HG03558 (cell line): ENCODE results near the gene ART1.

Experiments
- ATAC-seq: cut with Tn5 transposase; IDR thresholded peaks from one replicate; pipeline ENCODE4 v1.9.1; 2021; ENCODE audit warnings: moderate number of reproducible peaks; ENCODE audit not compliant: unreplicated experiment; ENCODE audit errors: extremely low read depth

The ART1 gene

GRCh38 chr11:3662856-3663255, 17.9 kb downstream of the ART1 start:
- no peak for ATAC-seq

- no peak for ATAC-seq
Measured at GRCh38 chr11:3664032-3664630, 19.2 kb downstream of the ART1 start.

DNA sequence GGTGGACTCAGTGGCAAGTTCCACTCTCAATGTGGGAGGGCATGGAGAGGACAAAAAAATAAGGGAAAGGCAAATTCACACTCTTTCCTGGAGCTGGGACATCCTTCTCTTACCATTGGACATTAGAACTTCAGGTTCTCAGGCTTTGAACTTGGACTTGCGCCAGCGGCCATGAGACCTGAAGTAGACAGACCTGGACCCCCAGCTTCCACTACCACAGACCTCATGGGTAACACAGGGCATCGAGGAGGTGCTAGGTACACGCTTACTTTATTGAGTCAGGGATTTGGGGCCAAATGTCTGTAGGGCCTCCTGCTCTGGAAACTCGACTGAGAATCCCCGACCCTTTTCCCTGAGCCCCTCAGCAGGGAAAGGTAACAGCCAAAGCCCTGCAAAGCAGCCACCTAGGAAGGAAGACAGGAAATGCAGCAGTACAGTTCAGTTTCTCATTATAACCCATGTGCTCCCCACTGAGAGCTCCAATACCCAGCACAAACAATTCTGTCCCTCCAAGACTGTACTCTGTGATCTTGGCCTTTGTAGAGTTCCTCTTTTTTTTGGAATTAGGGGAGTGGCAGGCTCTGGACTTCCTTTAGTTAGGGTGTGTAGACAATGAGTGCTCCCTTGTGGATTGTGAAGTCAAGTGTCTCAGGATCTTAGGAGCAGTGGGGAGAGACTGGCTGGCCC, 20.6 kb downstream of the ART1 start:
- no peak for ATAC-seq

GRCh38 chr11:3666023-3666530, 21.1 kb downstream of the ART1 start:
- no peak for ATAC-seq

DNA sequence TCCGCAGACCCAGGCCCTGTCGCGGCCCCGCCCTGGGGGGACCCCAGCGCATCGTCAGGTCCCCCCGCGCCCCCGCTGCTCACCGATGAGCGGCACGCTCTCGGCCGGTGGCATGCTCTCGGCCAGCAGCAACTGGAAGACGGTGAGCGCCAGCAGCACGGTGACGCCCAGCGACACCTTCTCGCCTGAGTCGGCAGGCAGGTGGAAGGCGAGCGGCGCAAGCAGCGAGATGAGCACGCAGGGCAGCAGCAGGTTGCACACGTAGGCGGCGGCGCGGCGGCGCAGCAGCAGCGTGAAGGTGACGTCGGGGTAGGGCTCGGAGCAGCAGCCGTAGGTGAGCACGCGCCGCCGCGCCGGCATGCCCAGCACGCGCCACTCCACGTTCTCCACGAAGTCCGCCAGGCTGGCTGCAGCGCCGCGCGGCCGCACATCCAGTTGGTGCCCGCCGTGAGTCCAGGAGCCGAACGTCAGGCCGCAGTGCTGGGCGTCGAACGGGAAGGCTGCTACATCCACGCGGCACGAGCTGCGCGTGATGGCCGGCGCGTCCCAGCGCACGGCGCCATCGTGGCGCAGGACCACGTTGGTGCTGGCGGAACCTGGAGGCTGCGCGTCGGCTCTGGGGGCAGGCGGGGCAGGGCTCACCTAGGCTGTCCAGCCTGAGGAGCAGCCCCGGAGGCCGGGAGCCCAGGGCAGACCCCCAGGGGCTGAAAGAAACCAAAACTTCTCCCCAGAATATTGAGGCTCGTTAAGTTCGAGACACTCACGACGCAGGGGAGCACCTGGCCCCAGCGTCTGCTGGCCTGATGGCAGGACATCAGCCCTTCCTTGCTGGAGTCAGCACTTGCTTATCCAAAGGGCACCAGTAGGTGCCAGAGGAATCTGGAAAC, 22.5 kb downstream of the ART1 start:
- ATAC-seq, result no peak

DNA sequence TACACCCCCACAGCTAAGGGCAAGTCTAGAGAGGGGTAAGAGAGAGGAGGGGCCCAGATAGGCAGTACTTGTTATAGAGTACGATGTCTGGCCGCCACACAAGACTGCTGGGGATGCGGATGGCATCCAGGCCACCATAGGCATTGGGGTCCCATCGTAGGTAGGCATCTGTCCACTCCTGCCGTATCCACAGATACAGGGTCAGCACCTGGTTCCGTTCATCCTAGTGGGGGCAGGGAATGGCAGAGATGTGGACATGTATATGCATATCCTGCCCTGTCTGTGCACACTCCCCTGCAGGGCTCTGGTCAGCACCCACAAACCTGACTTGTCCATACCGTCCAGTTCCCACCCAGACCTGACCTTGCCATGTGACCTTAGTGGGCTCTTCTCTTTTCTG, 24.2 kb downstream of the ART1 start:
- no peak for ATAC-seq

DNA sequence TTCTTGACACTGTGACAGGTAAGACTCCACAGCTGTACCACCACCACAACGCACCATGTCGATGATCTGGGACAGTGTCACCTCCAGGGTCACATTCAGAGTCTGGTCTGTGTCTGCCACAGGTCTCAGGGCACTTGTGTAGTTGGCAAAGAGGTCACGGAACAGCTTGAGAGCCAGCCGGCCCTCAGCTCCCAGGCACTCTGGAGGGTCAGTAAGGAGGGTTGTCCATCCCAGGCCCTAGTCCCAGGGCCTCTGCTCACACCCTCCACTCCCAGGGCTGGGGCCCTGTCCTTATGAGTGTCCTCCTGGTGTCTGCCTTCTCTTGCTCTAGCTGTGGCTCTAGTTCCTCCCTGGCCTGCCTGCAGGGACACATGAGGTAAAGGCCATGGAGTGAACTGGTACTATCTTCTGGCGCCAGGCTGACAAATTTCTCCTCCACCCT, 24.8 kb downstream of the ART1 start:
- ATAC-seq, result no peak

DNA sequence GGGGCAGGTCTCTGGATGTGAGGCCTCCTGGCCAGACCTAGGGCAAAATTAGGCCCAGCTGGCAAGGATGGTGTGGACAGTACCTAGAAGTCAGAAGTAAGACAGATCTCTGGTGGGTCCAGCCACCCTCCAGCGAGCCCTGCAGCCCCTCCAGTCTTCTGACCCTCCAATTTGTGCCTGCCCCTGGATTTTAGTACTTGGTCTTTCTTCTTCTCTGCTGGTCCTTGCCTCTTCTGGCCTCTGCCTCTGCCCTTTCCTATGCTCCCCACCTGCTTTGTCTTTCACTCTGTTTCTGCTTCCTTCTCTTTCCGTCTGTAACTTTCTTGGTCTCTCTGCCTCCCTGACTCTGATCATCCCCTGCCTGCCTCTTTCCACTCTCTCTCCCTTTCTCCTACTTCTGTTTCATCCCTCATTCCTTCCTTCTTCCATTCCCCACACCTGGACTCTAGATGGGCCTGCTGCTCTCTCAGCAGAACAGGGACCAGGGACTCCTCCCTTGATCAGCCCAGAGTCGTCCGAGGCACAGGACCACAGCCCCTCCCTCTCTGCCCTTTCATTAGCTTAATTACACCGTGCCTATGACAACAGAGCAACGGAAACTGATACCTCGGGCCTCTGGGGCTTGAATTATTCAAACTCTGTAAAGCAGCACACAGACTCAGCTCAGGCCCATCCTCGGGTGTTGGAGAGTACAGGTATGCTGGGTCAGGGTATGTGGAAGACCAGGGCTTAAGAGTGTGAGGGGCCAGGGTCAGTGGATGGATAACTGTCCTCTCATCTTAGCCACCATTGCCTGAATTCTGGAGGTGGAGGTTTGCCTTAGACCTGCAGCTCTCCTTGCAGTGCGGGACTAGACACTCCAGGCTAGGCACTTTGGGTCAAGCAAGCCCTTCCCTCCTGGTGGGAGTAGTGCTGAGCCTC, 26.7 kb downstream of the ART1 start, which contains the start of gene CHRNA10:
Gene CHRNA10, minus strand, starts transcription at position 51 of the 921 bp plus-strand sequence. CDS start 72 bp downstream, outside the sequence.
- ATAC-seq, result no peak

DNA sequence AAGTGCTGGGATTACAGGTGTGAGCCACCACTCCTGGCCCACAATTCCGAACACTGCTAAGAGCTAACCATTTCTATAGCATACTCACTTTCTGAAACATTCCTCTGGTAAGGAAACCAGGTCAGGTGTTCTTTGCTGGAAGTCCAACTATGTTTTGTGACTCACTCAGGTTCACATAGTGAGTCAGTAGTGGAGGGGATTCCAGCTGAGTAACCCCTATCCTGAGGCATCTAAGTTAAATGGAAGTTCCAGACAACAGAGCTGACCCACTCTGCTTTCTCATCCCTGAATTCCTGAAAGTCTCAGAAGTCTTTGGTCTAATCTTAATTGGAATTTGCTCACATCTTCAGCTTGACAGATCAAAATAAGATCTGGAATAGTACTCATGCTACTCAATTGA, 29.3 kb downstream of the ART1 start:
- no peak for ATAC-seq

GRCh38 chr11:3675971-3676370, 31.0 kb downstream of the ART1 start:
- ATAC-seq, result no peak

DNA sequence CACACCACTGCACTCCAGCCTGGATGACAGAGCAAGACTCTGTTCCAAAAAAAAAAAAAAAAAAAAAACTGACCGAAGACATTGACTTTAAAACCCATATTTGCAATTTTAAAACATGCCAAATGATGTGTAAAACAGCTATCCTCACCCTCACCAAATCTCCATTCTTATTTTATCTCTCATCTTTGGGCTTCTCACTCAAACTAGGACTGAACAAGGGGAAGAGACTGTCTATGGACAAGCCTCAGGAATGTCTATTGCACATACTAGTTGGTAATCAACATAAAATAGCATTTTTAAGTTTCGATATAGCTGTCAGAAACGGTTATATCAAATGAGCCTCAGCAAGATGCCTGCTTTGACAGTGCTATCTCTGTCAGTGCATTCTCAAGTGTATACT, 34.1 kb downstream of the ART1 start:
- no peak for ATAC-seq

DNA sequence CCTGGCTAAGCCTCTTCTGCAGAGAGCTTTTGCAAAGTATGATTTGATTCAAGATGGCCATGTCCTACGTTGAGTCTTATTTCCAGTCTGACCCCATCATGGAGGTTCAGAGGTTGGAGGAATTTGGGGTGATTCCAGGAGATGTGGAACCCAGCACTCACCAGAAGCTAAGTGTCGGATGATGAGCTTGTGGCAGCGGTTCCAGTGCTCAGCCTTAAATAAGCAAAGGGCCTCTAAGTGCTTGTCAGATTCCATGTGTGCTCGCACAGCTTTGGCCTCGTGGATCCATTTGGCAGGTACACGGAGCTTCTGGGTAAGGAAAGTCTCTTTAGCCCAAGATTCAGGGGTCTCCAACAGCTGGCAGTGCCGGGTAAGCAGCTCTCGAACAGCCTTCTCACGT, 38.1 kb downstream of the ART1 start:
- no peak for ATAC-seq

- ATAC-seq, result no peak
Measured at GRCh38 chr11:3684129-3684818, 39.3 kb downstream of the ART1 start.

DNA sequence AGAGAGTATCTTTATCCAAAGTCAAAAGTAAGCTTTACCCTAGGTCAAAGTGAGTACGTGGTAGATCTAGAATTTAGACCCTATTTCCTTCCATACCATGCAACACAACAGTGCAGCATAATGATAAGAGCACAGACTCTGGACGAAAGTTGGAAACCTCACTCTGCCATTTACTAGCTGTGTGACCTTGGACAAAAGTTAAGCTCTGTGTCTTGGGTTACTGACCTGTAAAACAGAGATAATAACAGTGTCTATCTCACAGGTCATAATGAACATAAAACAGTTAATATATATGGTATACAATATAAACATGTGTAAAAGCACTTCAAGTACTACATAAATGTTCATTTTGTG, 39.9 kb downstream of the ART1 start:
- ATAC-seq, result no peak

DNA sequence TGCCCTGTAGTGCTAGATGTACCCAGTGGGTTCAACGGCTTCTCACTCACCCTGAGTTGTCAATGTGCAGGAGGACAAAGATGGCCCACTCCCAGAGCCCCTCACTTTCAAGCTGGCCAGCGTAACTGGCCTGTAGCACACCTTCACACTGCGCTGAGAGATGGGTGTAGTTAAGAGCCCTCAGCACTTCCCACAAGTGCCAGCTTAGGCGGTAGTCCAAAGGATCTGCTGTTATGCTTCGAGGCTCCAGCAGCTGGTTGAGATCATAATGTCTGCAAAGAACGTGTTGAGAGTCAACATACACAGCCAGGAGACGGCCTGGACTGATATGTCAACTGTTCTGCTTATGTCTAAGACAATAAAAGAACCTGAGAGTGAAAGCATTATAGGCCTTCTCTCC, 41.0 kb downstream of the ART1 start:
- ATAC-seq, result no peak

DNA sequence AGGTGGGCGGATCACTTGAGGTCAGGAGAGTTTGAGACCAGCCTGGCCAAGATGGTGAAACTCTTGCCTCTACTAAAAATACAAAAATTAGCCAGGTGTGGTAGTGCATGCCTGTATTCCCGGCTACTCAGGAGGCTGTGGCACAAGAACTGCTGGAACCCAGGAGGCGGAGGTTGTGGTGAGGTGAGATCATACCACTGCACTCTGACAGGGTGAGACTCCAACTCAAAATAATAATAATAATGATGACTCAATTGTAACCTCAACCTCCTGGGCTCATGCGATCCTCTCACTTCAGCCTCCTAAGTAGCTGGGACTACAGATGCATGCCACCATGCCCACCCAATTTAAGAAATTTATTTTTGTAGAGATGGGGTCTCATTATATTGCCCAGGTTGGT, 41.8 kb downstream of the ART1 start:
- ATAC-seq, result no peak

DNA sequence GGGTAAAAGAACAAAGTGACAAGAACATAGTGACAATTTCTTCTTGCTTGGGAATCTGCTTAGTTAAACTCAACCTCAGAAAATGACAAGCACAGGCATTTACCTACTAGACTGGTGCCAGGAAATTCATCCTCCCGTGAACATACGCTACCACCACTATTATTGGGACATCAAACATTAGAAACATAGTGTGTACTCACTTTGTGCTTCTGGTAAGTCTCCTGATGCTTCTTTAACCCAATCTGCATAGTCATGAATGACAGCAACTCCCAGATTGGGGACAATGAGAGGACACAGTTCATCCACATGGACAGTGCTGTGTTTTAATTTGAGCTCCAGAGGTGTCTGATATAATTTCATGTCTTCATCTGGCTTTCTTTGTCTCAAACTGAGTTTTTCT, 55.5 kb downstream of the ART1 start:
- no peak for ATAC-seq

- ATAC-seq, result no peak
Measured at GRCh38 chr11:3700910-3701309, 56.0 kb downstream of the ART1 start.

DNA sequence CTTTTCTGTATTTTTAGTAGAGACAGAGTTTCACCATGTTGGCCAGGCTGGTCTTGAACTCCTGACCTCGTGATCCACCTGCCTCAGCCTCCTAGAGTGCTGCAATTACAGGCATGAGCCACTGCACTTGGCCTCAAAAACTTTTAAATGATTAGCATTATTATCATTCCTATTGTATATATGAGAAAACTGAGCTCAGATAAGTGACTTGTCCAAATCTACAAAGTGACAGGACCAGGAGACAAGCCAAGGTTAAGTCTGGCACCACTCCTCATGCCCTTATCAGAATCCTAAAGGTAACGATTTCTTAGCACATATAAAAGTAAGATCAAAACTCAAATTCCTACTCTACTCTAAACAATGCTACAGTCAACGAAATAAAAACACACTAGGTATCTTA, 58.5 kb downstream of the ART1 start:
- no peak for ATAC-seq
